Keratinocyte (primary cell): ENCODE data around the gene PCBP1. TPM values are rescaled to one million over a fixed set of nuclear protein-coding genes. Genes with fewer than 3 reads are reported as not detected.

ENCODE experiments used
- DNase-seq: peaks from one replicate; pipeline ENCODE4 v3.0.0-alpha.2; 2011; ENCODE audit warnings: low read depth, missing footprints, low spot score
- FAIRE-seq: peaks from 2 replicates; lab custom pipeline; 2011; peaks lifted over from hg19 to GRCh38; lab: Jason Lieb, UNC
- H2AFZ ChIP-seq: 2 replicates; pipeline ENCODE4 v1.6.0; 2012; ENCODE audit warnings: low read length, control low read depth, inconsistent platforms; ENCODE audit not compliant: control insufficient read depth
- H3K27ac ChIP-seq: 2 replicates; pipeline ENCODE4 v1.5.1; 2011; ENCODE audit warnings: low read length; ENCODE audit not compliant: control insufficient read depth, insufficient read depth
- H3K27me3 ChIP-seq: 3 replicates; pipeline ENCODE4 v1.6.0; 2011; ENCODE audit warnings: low read length; ENCODE audit not compliant: control insufficient read depth, insufficient read depth; ENCODE audit errors: extremely low read depth
- H3K36me3 ChIP-seq, 2 experiments: 2 replicates in 1 of 2; 3 replicates in 1 of 2; pipeline ENCODE4 v1.5.1; 2011; ENCODE audit warnings: low read length in 2 of 2, mild to moderate bottlenecking in 1 of 2; ENCODE audit not compliant: control insufficient read depth in 2 of 2, insufficient read depth in 2 of 2; ENCODE audit errors: extremely low read depth in 1 of 2
- H3K4me1 ChIP-seq: 3 replicates; pipeline ENCODE4 v1.5.1; 2011; ENCODE audit warnings: low read length; ENCODE audit not compliant: control insufficient read depth, insufficient read depth; ENCODE audit errors: extremely low read depth
- H3K4me2 ChIP-seq: 3 replicates; pipeline ENCODE4 v1.6.0; 2011; ENCODE audit warnings: low read depth, low read length; ENCODE audit not compliant: control insufficient read depth, insufficient read depth; ENCODE audit errors: extremely low read depth
- H3K4me3 ChIP-seq, 3 experiments: fragments of 200-600 bp in 1 of 3; sonication (generic) in 1 of 3; 2 replicates in 2 of 3; 3 replicates in 1 of 3; pipeline ENCODE4 v1.5.1; 2011 to 2016; ENCODE audit warnings: low read length in 3 of 3, mild to moderate bottlenecking in 3 of 3, control low read depth in 2 of 3, inconsistent platforms in 1 of 3, low read depth in 1 of 3, mixed read lengths in 1 of 3, mixed run types in 1 of 3, moderate library complexity in 1 of 3; ENCODE audit not compliant: control insufficient read depth in 2 of 3, insufficient read depth in 2 of 3; ENCODE audit errors: extremely low read depth in 1 of 3
- H3K79me2 ChIP-seq: 2 replicates; pipeline ENCODE4 v1.6.0; 2012; ENCODE audit warnings: low read length; ENCODE audit not compliant: control insufficient read depth, insufficient read depth
- H3K9ac ChIP-seq: 3 replicates; pipeline ENCODE4 v1.6.0; 2011; ENCODE audit warnings: low read length; ENCODE audit not compliant: control insufficient read depth, insufficient read depth; ENCODE audit errors: extremely low read depth
- H3K9me1 ChIP-seq: 3 replicates; pipeline ENCODE4 v1.6.0; 2011; ENCODE audit warnings: low read length; ENCODE audit not compliant: control insufficient read depth, insufficient read depth; ENCODE audit errors: extremely low read depth
- H3K9me3 ChIP-seq: 2 replicates; pipeline ENCODE4 v1.5.1; 2012; ENCODE audit warnings: low read depth, low read length; ENCODE audit not compliant: control insufficient read depth
- H4K20me1 ChIP-seq: 3 replicates; pipeline ENCODE4 v1.6.0; 2011; ENCODE audit warnings: low read length; ENCODE audit not compliant: control insufficient read depth, insufficient read depth; ENCODE audit errors: extremely low read depth
- CTCF ChIP-seq, 3 experiments: IDR thresholded peaks in 1 of 3; conservative IDR thresholded peaks in 1 of 3; optimal IDR thresholded peaks in 1 of 3; 2 replicates in 2 of 3; 3 replicates in 1 of 3; pipeline versions ENCODE3 to v1.5.1; 2011; ENCODE audit warnings: low read length in 3 of 3, mild to moderate bottlenecking in 3 of 3, moderate library complexity in 2 of 3, control low read depth in 1 of 3, inconsistent platforms in 1 of 3; ENCODE audit not compliant: insufficient read depth in 2 of 3; ENCODE audit errors: extremely low read depth in 1 of 3
- EZH2 ChIP-seq: IDR thresholded peaks from one replicate; pipeline ENCODE4 v1.6.1; 2012; ENCODE audit warnings: inconsistent platforms, mild to moderate bottlenecking, low read length, moderate library complexity
- dilution Hi-C: fragments of 300-500 bp; cut with MboI; formaldehyde crosslinking; loops from one replicate; pipeline ENCODE4 v1.7.0; 2020; ENCODE audit warnings: low sequenced_read_pairs; ENCODE audit not compliant: extremely low pct_ligation_motif_present
- polyA plus RNA-seq, 5 experiments: library from polyadenylated mRNA; depleted of rRNA in 3 of 5; stranded (reverse) in 3 of 5; stranded (forward) in 1 of 5; unstranded in 1 of 5; fragments of >200 nt; gene quantifications; 1 replicate in 1 of 5; 2 replicates in 3 of 5; 3 replicates in 1 of 5; pipeline versions ENCODE4 v1.2.1 to v1.2.3, GENCODE V29; 2011 to 2012; ENCODE audit warnings: missing spikeins in 2 of 5, low read depth in 1 of 5, low replicate concordance in 1 of 5

Gene PCBP1
- polyA plus RNA-seq, 1 donor (not counting 4 experiments of a cell fraction or from before 2014, with no cell fraction given): 86.8 TPM

GRCh38 chr2:70088598-70089219 lies 1.4 kb downstream of the PCBP1 start:
- H3K36me3 ChIP-seq: peaks cover 0 to 14% of the 10 kb centered on the region in 2 experiments
- H3K4me3 ChIP-seq: peak overlapping the region; percentile 82 to 98 (median 91)
- no peak for DNase-seq
- TF ChIP-seq CTCF (optimal IDR thresholded peaks at IDR 0.05 in 1 of 3, IDR thresholded peaks at IDR 0.05 in 1 of 3, conservative IDR thresholded peaks at IDR 0.05 in 1 of 3; ENCODE audit: extremely low read depth in 1 of 3, insufficient read depth in 2 of 3, low read length in 3 of 3) (no peak), EZH2 (no peak)
- no peaks in the 10 kb centered on the region for H3K9me1 ChIP-seq
- H2AFZ ChIP-seq: no peak overlapping the region
- H3K4me1 ChIP-seq: peaks cover 31% of the 10 kb centered on the region
- H3K4me2 ChIP-seq: peak overlapping the region; percentile 97
- peaks cover 3% of the 10 kb centered on the region for H4K20me1 ChIP-seq
- H3K9ac ChIP-seq: peak overlapping the region; percentile 99
- no peak for FAIRE-seq
- peak overlapping the region; percentile 100 for H3K27ac ChIP-seq
- dilution Hi-C loops: no loop called here
- no peaks in the 10 kb centered on the region for H3K27me3 ChIP-seq
- peaks cover 26% of the 10 kb centered on the region for H3K79me2 ChIP-seq
- H3K9me3 ChIP-seq: no peaks in the 10 kb centered on the region

- H3K9me3 ChIP-seq: no peaks in the 10 kb centered on the region
- FAIRE-seq (no peak), DNase-seq (no peak)
- no peaks in the 10 kb centered on the region for H3K27me3 ChIP-seq
- H3K9me1 ChIP-seq: no peaks in the 10 kb centered on the region
- H3K36me3 ChIP-seq: peaks cover 0 to 14% of the 10 kb centered on the region in 2 experiments
- H3K4me1 ChIP-seq: peaks cover 24% of the 10 kb centered on the region
- H2AFZ ChIP-seq: no peak overlapping the region
- peak overlapping the region; percentile 82 to 98 (median 91) for H3K4me3 ChIP-seq
- dilution Hi-C loops: no loop called here
- peaks cover 26% of the 10 kb centered on the region for H3K79me2 ChIP-seq
- TF ChIP-seq CTCF (optimal IDR thresholded peaks at IDR 0.05 in 1 of 3, IDR thresholded peaks at IDR 0.05 in 1 of 3, conservative IDR thresholded peaks at IDR 0.05 in 1 of 3; ENCODE audit: extremely low read depth in 1 of 3, insufficient read depth in 2 of 3, low read length in 3 of 3) (no peak), EZH2 (no peak)
- H4K20me1 ChIP-seq: peaks cover 3% of the 10 kb centered on the region
- peak overlapping the region; percentile 99 for H3K9ac ChIP-seq
- H3K4me2 ChIP-seq: peak overlapping the region; percentile 97
- peak overlapping the region; percentile 100 for H3K27ac ChIP-seq
These were observed 2.1 kb downstream of the PCBP1 start for GRCh38 chr2:70089220-70089982.
